Measurements from ENCODE around the gene RRP1B. TPM values are rescaled to one million over a fixed set of nuclear protein-coding genes. Genes with fewer than 3 reads are reported as not detected.
"Not testable (repeated sequence)": the region's sequence is repeated elsewhere in the genome, so short reads cannot be mapped to it uniquely, and the experiment has no call there.

RRP1B gene
- total and polyA plus RNA-seq, 12 donors: 5.7 to 18.6 (median 15.7) TPM

- 90 to 97% (median 93%) methylated on average over 15 of the region's 15 CpGs for WGBS, 4 donors
- TF ChIP-seq POLR2A (IDR thresholded peaks at IDR 0.05) (no peak), CTCF (IDR thresholded peaks at IDR 0.05) (no peak)
Measured at GRCh38 chr21:43676391-43676790, 17.0 kb downstream of the RRP1B start.

GRCh38 chr21:43679951-43680350 is 20.6 kb downstream of the RRP1B start:
- DNase-seq: no peak
- 97 to 99% (median 97%) methylated on average over 12 of the region's 12 CpGs for WGBS, 4 donors
- TF ChIP-seq POLR2A (IDR thresholded peaks at IDR 0.05) (no peak), CTCF (IDR thresholded peaks at IDR 0.05) (no peak)
- H3K9me3 ChIP-seq (replicated peaks in 1 of 3): no peaks in the 10 kb centered on the region
- H3K27me3 ChIP-seq: no peaks in the 10 kb centered on the region
- H3K4me1 ChIP-seq (replicated peaks in 1 of 2): no peaks in the 10 kb centered on the region
- peaks cover 0 to 72% of the 10 kb centered on the region in 2 donors for H3K36me3 ChIP-seq (replicated peaks in 1 of 2)
- H3K4me3 ChIP-seq: no peak overlapping the region
- H3K27ac ChIP-seq: no peak overlapping the region
- intact Hi-C loops (cut with DNase I): no loop called here

More at GRCh38 chr21:43676391-43676790, 17.0 kb downstream of the RRP1B start:
- Histone ChIP-seq H3K9me3 (replicated peaks in 1 of 3) (no peaks in the 10 kb centered on the region), H3K4me3 (no peak overlapping the region), H3K27me3 (no peaks in the 10 kb centered on the region), H3K27ac (no peak overlapping the region), H3K4me1 (replicated peaks in 1 of 2) (no peaks in the 10 kb centered on the region), H3K36me3 (replicated peaks in 1 of 2) (peaks cover 0 to 70% of the 10 kb centered on the region in 2 donors)
- no peak for DNase-seq
- intact Hi-C loops (cut with DNase I): no loop called here

- 80 to 91% (median 84%) methylated on average over 6 of the region's 6 CpGs for WGBS, 4 donors
- H3K27ac ChIP-seq; intact Hi-C loops (cut with DNase I); H3K4me3 ChIP-seq; H3K9me3 ChIP-seq (replicated peaks in 1 of 3); H3K27me3 ChIP-seq; DNase-seq; H3K4me1 ChIP-seq (replicated peaks in 1 of 2): not testable (repeated sequence)
- peaks cover 0 to 72% of the 10 kb centered on the region in 2 donors for H3K36me3 ChIP-seq (replicated peaks in 1 of 2)
Measured at GRCh38 chr21:43680421-43680820, 21.1 kb downstream of the RRP1B start.

- intact Hi-C loops (cut with DNase I): no loop called here
- no peak overlapping the region for H3K27ac ChIP-seq
Measured at GRCh38 chr21:43681650-43682049, 22.3 kb downstream of the RRP1B start.

More at GRCh38 chr21:43681650-43682049, 22.3 kb downstream of the RRP1B start:
- no peak for DNase-seq
- no peak for TF ChIP-seq CTCF (IDR thresholded peaks at IDR 0.05)
- TF ChIP-seq POLR2A (IDR thresholded peaks at IDR 0.05): no peak
- Histone ChIP-seq H3K4me1 (replicated peaks in 1 of 2) (no peaks in the 10 kb centered on the region), H3K4me3 (no peak overlapping the region), H3K27me3 (no peaks in the 10 kb centered on the region), H3K9me3 (replicated peaks in 1 of 3) (no peaks in the 10 kb centered on the region), H3K36me3 (replicated peaks in 1 of 2) (peaks cover 0 to 72% of the 10 kb centered on the region in 2 donors)
- 93 to 98% (median 95%) methylated on average over 6 of the region's 6 CpGs for WGBS, 4 donors
